ENCODE data around the gene CCDC191.

DNA sequence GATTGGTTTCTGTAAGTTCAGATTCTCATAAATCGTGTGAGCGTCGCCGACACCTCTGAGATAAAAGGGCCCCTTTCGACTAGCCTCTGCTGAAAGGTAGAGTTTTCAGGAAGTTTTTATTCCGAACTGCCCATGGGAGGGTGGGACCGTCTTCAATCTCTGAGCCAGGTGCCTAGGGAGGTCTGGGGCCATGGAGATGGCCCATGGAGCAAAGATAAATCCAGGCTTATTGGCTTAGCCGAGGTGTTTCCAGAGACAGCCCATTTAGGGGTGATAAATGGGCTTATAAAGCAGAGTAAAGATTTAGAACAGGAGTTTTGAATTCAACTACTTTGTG lies 653 bp upstream of the CCDC191 start:
- no peak for TF ChIP-seq EP300 (IDR thresholded peaks at IDR 0.05)
- no peak for TF ChIP-seq CTCF (IDR thresholded peaks at IDR 0.05)
